Stimulated activated CD4-positive, alpha-beta T cell treated with anti-CD3 and anti-CD28 coated beads, Interleukin-1b, Interleukin-23, amount 100 ng/mL, for 4 hours (primary cell): ENCODE results near the gene BICRA.
"Not testable (repeated sequence)": the region's sequence is repeated elsewhere in the genome, so short reads cannot be mapped to it uniquely, and the experiment has no call there.

Experiments used
- DNase-seq, 2 donors: peaks; one replicate each; pipeline ENCODE4 v3.0.0-alpha.2; 2020; ENCODE audit warnings: low read depth in 2 of 2

BICRA gene

GRCh38 chr19:47608969-47609905 is at the start of gene BICRA:
Gene BICRA (plus strand): TSS chr19:47609134. CDS start chr19:47673575, 64,441 bp downstream.
- peak; percentile 54 to 78 for DNase-seq

GRCh38 chr19:47560999-47561398 is 47.9 kb upstream of the BICRA start:
- no peak for DNase-seq

GRCh38 chr19:47561440-47562057 is 47.4 kb upstream of the BICRA start:
- DNase-seq, result no peak

- no peak for DNase-seq
Measured at GRCh38 chr19:47564081-47564480, 44.9 kb upstream of the BICRA start.

GRCh38 chr19:47569331-47569730 is 39.6 kb upstream of the BICRA start:
- no peak for DNase-seq

GRCh38 chr19:47572635-47573034 is 36.3 kb upstream of the BICRA start:
- DNase-seq, result no peak

GRCh38 chr19:47573071-47574026 is 35.6 kb upstream of the BICRA start, which contains the start of gene ZNF541:
Gene ZNF541 (minus strand): TSS chr19:47573148. CDS start chr19:47555856, 17,292 bp downstream.
- peak; percentile 77 to 84 for DNase-seq

GRCh38 chr19:47580397-47580796 is 28.5 kb upstream of the BICRA start:
- no peak for DNase-seq

GRCh38 chr19:47581605-47582319 is 27.2 kb upstream of the BICRA start:
- DNase-seq, result no peak

GRCh38 chr19:47582320-47582909 is 26.5 kb upstream of the BICRA start:
- no peak for DNase-seq

- not testable (repeated sequence) for DNase-seq
Measured at GRCh38 chr19:47583161-47583560, 25.8 kb upstream of the BICRA start.

- no peak for DNase-seq
Measured at GRCh38 chr19:47587295-47587694, 21.6 kb upstream of the BICRA start.

- DNase-seq, result no peak
Measured at GRCh38 chr19:47589824-47590223, 19.1 kb upstream of the BICRA start.

GRCh38 chr19:47593860-47594259 is 15.1 kb upstream of the BICRA start:
- DNase-seq, result no peak

- DNase-seq, result no peak
Measured at GRCh38 chr19:47595944-47596343, 13.0 kb upstream of the BICRA start.

GRCh38 chr19:47598407-47599349 is 10.3 kb upstream of the BICRA start:
- DNase-seq, result no peak

GRCh38 chr19:47599671-47600245 is 9.2 kb upstream of the BICRA start:
- not testable (repeated sequence) for DNase-seq

- peak; percentile 98 to 99 for DNase-seq
Measured at GRCh38 chr19:47600246-47601179, 8.4 kb upstream of the BICRA start.
